A673 (cell line): ENCODE measurements around the gene RSF1.

Experiments
- EZH2 ChIP-seq: fragments of 200-600 bp; sonication (generic); IDR thresholded peaks from 2 replicates; pipeline ENCODE4 v1.6.1; 2017; ENCODE audit warnings: borderline replicate concordance, low read depth, mild to moderate bottlenecking, mixed read lengths, antibody characterized with exemption, low read length; ENCODE audit not compliant: poor library complexity, severe bottlenecking
- TF ChIP-seq, protein P1 (sequence below): fragments of 300-800, 200-600 bp; sonication (generic); conservative IDR thresholded peaks from 2 replicates; pipeline ENCODE4 v1.5.1; 2017; ENCODE audit warnings: low read depth, mild to moderate bottlenecking, antibody characterized with exemption, low read length, moderate library complexity, mixed read lengths

DNA sequence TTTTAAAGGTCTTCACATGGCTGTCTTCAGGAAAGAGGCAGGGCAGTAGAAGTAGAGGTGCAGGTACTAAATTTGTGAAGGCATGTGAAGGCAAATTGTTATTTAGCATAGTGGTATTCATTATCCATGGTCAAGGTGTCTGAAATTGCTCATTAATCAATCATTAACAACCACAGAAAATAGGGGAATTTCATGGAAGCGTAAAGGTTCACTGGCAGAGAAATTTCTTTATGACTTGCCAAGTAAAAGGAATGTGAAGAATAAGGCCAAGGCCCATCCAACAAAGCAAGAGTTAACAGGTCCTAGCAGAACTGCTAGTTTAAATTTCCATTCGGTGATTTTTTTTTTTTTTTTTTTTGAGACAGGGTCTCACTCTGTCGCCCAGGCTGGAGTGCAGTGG lies 59.0 kb downstream of the RSF1 start:
- TF ChIP-seq EZH2 = no peak
- TF ChIP-seq, protein P1, sequence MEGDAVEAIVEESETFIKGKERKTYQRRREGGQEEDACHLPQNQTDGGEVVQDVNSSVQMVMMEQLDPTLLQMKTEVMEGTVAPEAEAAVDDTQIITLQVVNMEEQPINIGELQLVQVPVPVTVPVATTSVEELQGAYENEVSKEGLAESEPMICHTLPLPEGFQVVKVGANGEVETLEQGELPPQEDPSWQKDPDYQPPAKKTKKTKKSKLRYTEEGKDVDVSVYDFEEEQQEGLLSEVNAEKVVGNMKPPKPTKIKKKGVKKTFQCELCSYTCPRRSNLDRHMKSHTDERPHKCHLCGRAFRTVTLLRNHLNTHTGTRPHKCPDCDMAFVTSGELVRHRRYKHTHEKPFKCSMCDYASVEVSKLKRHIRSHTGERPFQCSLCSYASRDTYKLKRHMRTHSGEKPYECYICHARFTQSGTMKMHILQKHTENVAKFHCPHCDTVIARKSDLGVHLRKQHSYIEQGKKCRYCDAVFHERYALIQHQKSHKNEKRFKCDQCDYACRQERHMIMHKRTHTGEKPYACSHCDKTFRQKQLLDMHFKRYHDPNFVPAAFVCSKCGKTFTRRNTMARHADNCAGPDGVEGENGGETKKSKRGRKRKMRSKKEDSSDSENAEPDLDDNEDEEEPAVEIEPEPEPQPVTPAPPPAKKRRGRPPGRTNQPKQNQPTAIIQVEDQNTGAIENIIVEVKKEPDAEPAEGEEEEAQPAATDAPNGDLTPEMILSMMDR = no peak
